Ascending aorta (tissue), 2 donors: ENCODE data around the gene LMBR1. TPM values are rescaled to one million over a fixed set of nuclear protein-coding genes. Genes with fewer than 3 reads are reported as not detected.

Experiments used
- DNase-seq, 2 donors: peaks; one replicate each; pipeline ENCODE4 v3.0.0-alpha.2; 2019; ENCODE audit warnings: low spot score in 2 of 2
- H3K27ac ChIP-seq, 2 donors: fragments of 200-600 bp; sonication (generic); one replicate each; pipeline ENCODE4 v1.5.1; 2016 to 2017; ENCODE audit warnings: mild to moderate bottlenecking in 1 of 2
- H3K27me3 ChIP-seq: fragments of 200-600 bp; sonication (generic); one replicate; pipeline ENCODE4 v1.5.1; 2017
- H3K36me3 ChIP-seq, 2 donors: fragments of 200-600 bp; sonication (generic); one replicate each; pipeline ENCODE4 v1.5.1; 2016
- H3K4me1 ChIP-seq, 2 donors: fragments of 200-600 bp; sonication (generic); one replicate each; pipeline ENCODE4 v1.5.1; 2016 to 2017; ENCODE audit warnings: mild to moderate bottlenecking in 1 of 2
- H3K4me3 ChIP-seq, 2 donors: fragments of 200-600 bp; sonication (generic); one replicate each; pipeline ENCODE4 v1.5.1; 2016 to 2017; ENCODE audit warnings: mild to moderate bottlenecking in 1 of 2
- H3K9me3 ChIP-seq, 2 donors: fragments of 200-600 bp; sonication (generic); one replicate each; pipeline ENCODE4 v1.5.1; 2016
- CTCF ChIP-seq, 3 experiments: fragments of 200-600 bp in 2 of 3; fragments of 450-650 bp in 1 of 3; sonication (generic) in 2 of 3; IDR thresholded peaks; one replicate each; pipeline ENCODE4 v1.5.1; 2016 to 2019; ENCODE audit warnings: antibody characterized with exemption in 3 of 3, mild to moderate bottlenecking in 1 of 3, moderate library complexity in 1 of 3
- intact Hi-C: fragments of 100-400 bp; cut with DNase I; formaldehyde crosslinking; loops from one replicate; pipeline ENCODE4 v1.15.1; 2023
- total RNA-seq: library from RNA; depleted of rRNA; stranded (reverse); fragments of >200 nt; gene quantifications from one replicate; pipeline ENCODE4 v1.1.0, GENCODE V29; 2016

The LMBR1 gene
- total RNA-seq, 1 donor from 2014 or later, result 14.8 TPM

- peaks cover 0 to 4% of the 10 kb centered on the region in 2 donors for H3K4me1 ChIP-seq
- no peaks in the 10 kb centered on the region for H3K27me3 ChIP-seq
- no peak for DNase-seq
- TF ChIP-seq CTCF (IDR thresholded peaks at IDR 0.05), result no peak
- H3K36me3 ChIP-seq, result no peaks in the 10 kb centered on the region
- intact Hi-C loops, result no loop called here
- H3K9me3 ChIP-seq, result peaks cover 0 to 7% of the 10 kb centered on the region in 2 donors
- H3K27ac ChIP-seq, result no peak overlapping the region
- no peak overlapping the region for H3K4me3 ChIP-seq
Observed at GRCh38 chr7:156778201-156778600, 114.8 kb downstream of the LMBR1 start.

GRCh38 chr7:156777364-156778069 is 115.5 kb downstream of the LMBR1 start:
- H3K36me3 ChIP-seq, result no peaks in the 10 kb centered on the region
- no peaks in the 10 kb centered on the region for H3K27me3 ChIP-seq
- peaks cover 0 to 4% of the 10 kb centered on the region in 2 donors for H3K4me1 ChIP-seq
- intact Hi-C loops, result no loop called here
- TF ChIP-seq CTCF (IDR thresholded peaks at IDR 0.05), result no peak
- no peak for DNase-seq
- H3K9me3 ChIP-seq, result peaks cover 0 to 12% of the 10 kb centered on the region in 2 donors
- H3K4me3 ChIP-seq, result no peak overlapping the region
- no peak overlapping the region for H3K27ac ChIP-seq

GRCh38 chr7:156776527-156776926 is 116.5 kb downstream of the LMBR1 start:
- no peak for DNase-seq
- intact Hi-C loops, result no loop called here
- no peak for TF ChIP-seq CTCF (IDR thresholded peaks at IDR 0.05)
- Histone ChIP-seq H3K27ac (no peak overlapping the region), H3K4me1 (peaks cover 0 to 4% of the 10 kb centered on the region in 2 donors), H3K9me3 (peaks cover 0 to 12% of the 10 kb centered on the region in 2 donors), H3K4me3 (no peak overlapping the region), H3K36me3 (no peaks in the 10 kb centered on the region), H3K27me3 (no peaks in the 10 kb centered on the region)

GRCh38 chr7:156773966-156774365 is 119.0 kb downstream of the LMBR1 start:
- intact Hi-C loops, result no loop called here
- Histone ChIP-seq H3K4me1 (peaks cover 0 to 4% of the 10 kb centered on the region in 2 donors), H3K9me3 (peaks cover 0 to 12% of the 10 kb centered on the region in 2 donors)

GRCh38 chr7:156772725-156773124 is 120.3 kb downstream of the LMBR1 start:
- Histone ChIP-seq H3K4me1 (peaks cover 0 to 4% of the 10 kb centered on the region in 2 donors), H3K4me3 (no peak overlapping the region), H3K9me3 (peaks cover 0 to 12% of the 10 kb centered on the region in 2 donors), H3K27ac (no peak overlapping the region), H3K36me3 (no peaks in the 10 kb centered on the region), H3K27me3 (no peaks in the 10 kb centered on the region)
- no peak for DNase-seq
- TF ChIP-seq CTCF (IDR thresholded peaks at IDR 0.05), result no peak
- intact Hi-C loops, result no loop called here

More at GRCh38 chr7:156773966-156774365, 119.0 kb downstream of the LMBR1 start:
- Histone ChIP-seq H3K27me3 (no peaks in the 10 kb centered on the region), H3K27ac (no peak overlapping the region), H3K36me3 (no peaks in the 10 kb centered on the region), H3K4me3 (no peak overlapping the region)
- TF ChIP-seq CTCF (IDR thresholded peaks at IDR 0.05), result no peak
- DNase-seq, result no peak
